ENCODE measurements around the gene LNX1. TPM values are rescaled to one million over a fixed set of nuclear protein-coding genes. Genes with fewer than 3 reads are reported as not detected.

The LNX1 gene
- total and polyA plus RNA-seq, 10 of the 15 experiments (the other 5 are each of a cell fraction or from before 2014, with no cell fraction given) = 0.72 to 1.4 (median 1.0) TPM

DNA sequence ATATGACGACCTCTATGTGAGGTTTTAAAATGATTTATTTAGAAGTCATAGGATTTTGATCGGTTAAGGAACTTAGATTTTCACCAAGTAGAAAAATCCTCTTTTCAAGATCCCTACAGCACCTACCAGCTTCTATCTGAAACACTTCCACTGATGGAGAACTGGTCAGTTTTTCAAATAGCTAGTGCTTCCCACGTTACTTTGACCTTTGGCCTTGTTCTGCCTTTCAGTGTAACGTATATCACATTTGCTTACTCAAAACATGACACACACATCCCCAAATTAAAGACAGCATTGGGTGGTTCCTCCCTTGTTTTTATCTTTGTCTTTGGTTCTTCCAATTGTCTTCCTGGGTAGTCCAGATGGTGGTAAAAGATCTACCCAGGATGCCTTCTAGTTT is 6.6 kb downstream of the LNX1 start:
- no peak for DNase-seq (ENCODE audit: low read depth, low spot score)
- CTCF ChIA-PET = interaction anchor here (1.1 kb wide), 1 partner anchor 21 kb away, joined by 3 read pairs; no protein-coding TSS in a partner anchor
- SMC1A ChIA-PET (ENCODE audit: uncharacterized antibody, unreplicated experiment) = interaction anchor here (1.2 kb wide), 1 partner anchor 43 kb away, joined by 3 read pairs; no protein-coding TSS in a partner anchor
- no peaks in the 10 kb centered on the region for H3K79me2 ChIP-seq (ENCODE audit: control insufficient read depth, insufficient read depth, low read length)
- TF ChIP-seq TCF7 (IDR thresholded peaks at IDR 0.05; ENCODE audit: borderline replicate concordance) (no peak), NR2F1 (conservative IDR thresholded peaks at IDR 0.05) (peak; percentile 51; the same call in 1 of the 2 replicates), RFX5 (IDR thresholded peaks at IDR 0.05; ENCODE audit: low read depth, low read length) (no peak), BHLHE40 (IDR thresholded peaks at IDR 0.05; ENCODE audit: borderline replicate concordance in 1 of 2, low read depth in 2 of 2, low read length in 1 of 2) (no peak), CBFB (IDR thresholded peaks at IDR 0.05; ENCODE audit: low read depth) (no peak), NFIC (IDR thresholded peaks at IDR 0.05; ENCODE audit: low read depth, low read length) (no peak)
- TF ChIP-seq, protein P1, sequence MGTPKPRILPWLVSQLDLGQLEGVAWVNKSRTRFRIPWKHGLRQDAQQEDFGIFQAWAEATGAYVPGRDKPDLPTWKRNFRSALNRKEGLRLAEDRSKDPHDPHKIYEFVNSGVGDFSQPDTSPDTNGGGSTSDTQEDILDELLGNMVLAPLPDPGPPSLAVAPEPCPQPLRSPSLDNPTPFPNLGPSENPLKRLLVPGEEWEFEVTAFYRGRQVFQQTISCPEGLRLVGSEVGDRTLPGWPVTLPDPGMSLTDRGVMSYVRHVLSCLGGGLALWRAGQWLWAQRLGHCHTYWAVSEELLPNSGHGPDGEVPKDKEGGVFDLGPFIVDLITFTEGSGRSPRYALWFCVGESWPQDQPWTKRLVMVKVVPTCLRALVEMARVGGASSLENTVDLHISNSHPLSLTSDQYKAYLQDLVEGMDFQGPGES (IDR thresholded peaks at IDR 0.05) = no peak
- TF ChIP-seq, protein P2, sequence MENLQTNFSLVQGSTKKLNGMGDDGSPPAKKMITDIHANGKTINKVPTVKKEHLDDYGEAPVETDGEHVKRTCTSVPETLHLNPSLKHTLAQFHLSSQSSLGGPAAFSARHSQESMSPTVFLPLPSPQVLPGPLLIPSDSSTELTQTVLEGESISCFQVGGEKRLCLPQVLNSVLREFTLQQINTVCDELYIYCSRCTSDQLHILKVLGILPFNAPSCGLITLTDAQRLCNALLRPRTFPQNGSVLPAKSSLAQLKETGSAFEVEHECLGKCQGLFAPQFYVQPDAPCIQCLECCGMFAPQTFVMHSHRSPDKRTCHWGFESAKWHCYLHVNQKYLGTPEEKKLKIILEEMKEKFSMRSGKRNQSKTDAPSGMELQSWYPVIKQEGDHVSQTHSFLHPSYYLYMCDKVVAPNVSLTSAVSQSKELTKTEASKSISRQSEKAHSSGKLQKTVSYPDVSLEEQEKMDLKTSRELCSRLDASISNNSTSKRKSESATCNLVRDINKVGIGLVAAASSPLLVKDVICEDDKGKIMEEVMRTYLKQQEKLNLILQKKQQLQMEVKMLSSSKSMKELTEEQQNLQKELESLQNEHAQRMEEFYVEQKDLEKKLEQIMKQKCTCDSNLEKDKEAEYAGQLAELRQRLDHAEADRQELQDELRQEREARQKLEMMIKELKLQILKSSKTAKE (IDR thresholded peaks at IDR 0.05; ENCODE audit: low read depth, poor library complexity, severe bottlenecking) = no peak
- peaks cover 1% of the 10 kb centered on the region; the same call in 1 of the 3 replicates for H3K9me3 ChIP-seq (replicated peaks; ENCODE audit: control insufficient read depth, insufficient read depth, low read length)
- BruUV-seq (replicated peaks) = no TSS peak
- H3K36me3 ChIP-seq (ENCODE audit: control insufficient read depth in 2 of 2, insufficient read depth in 2 of 2, low read length in 1 of 2) = no peaks in the 10 kb centered on the region
- H3K4me2 ChIP-seq (ENCODE audit: control insufficient read depth, insufficient read depth) = no peak overlapping the region
- no peak for ATAC-seq
- POLR2A ChIA-PET = no interaction called here
- H3K27me3 ChIP-seq (replicated peaks in 1 of 2; ENCODE audit: control insufficient read depth in 2 of 2, insufficient read depth in 2 of 2, low read length in 1 of 2) = no peaks in the 10 kb centered on the region
- in situ Hi-C loops (cut with MboI) = no loop called here
- WGBS (ENCODE audit: insufficient coverage, insufficient replicate concordance, low lambda C conversion rate, missing lambda C conversion rate) = 27% methylated on average over 4 of the region's 4 CpGs
- H3K9ac ChIP-seq (ENCODE audit: control insufficient read depth, insufficient read depth, low read length) = no peak overlapping the region
- H4K20me1 ChIP-seq (ENCODE audit: control insufficient read depth, insufficient read depth) = no peaks in the 10 kb centered on the region
- RAD21 ChIA-PET (ENCODE audit: unreplicated experiment) = interaction anchor here (1.6 kb wide), 1 partner anchor 121 kb away, joined by 7 read pairs; no protein-coding TSS in a partner anchor
- no peak overlapping the region for H3K4me3 ChIP-seq
- intact Hi-C loops (cut with micrococcal nuclease; ENCODE audit: unreplicated experiment) = no loop called here
- H2AFZ ChIP-seq (ENCODE audit: control insufficient read depth, low read depth, low read length) = no peak overlapping the region
- H3K27ac ChIP-seq (ENCODE audit: control insufficient read depth, insufficient read depth) = no peak overlapping the region
- FAIRE-seq = no peak
- no peaks in the 10 kb centered on the region for H3K4me1 ChIP-seq (ENCODE audit: control insufficient read depth, insufficient read depth, low read length)

Measured in GM12878 (cell line).